Measurements from ENCODE around the gene EPHA5. TPM values are rescaled to one million over a fixed set of nuclear protein-coding genes. Genes with fewer than 3 reads are reported as not detected.

The EPHA5 gene
- total RNA-seq, 1 experiment from 2014 or later, result not detected

DNA sequence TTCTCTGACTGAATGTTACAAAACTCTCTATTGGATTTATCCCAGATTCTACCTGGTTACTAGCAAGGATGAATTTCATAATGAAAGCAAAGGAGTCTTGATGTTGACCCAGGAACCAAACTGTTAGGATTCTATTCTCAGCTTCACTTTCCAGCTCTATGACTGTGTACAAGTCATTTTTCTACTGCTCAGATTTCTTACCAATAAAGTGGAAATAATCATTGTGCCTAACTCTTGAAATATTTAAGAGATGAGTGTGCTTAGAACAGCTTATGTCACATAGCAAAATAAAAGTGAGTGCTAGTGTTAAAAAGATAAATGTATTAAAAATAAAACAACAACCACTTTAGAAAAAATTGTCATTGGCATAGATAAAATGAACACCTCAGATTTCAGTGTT is 45.6 kb downstream of the EPHA5 start:
- no peaks in the 10 kb centered on the region for H3K27me3 Mint-ChIP-seq (ENCODE audit: low read depth)
- no peak overlapping the region for H3K27ac Mint-ChIP-seq
- TF ChIP-seq, protein P1, sequence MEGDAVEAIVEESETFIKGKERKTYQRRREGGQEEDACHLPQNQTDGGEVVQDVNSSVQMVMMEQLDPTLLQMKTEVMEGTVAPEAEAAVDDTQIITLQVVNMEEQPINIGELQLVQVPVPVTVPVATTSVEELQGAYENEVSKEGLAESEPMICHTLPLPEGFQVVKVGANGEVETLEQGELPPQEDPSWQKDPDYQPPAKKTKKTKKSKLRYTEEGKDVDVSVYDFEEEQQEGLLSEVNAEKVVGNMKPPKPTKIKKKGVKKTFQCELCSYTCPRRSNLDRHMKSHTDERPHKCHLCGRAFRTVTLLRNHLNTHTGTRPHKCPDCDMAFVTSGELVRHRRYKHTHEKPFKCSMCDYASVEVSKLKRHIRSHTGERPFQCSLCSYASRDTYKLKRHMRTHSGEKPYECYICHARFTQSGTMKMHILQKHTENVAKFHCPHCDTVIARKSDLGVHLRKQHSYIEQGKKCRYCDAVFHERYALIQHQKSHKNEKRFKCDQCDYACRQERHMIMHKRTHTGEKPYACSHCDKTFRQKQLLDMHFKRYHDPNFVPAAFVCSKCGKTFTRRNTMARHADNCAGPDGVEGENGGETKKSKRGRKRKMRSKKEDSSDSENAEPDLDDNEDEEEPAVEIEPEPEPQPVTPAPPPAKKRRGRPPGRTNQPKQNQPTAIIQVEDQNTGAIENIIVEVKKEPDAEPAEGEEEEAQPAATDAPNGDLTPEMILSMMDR (conservative IDR thresholded peaks at IDR 0.05), result no peak

More for the DNA sequence above, 45.6 kb downstream of the EPHA5 start:
- H3K14ac ChIP-seq (ENCODE audit: insufficient read depth, low read length), result no peak overlapping the region
- H3T11ph ChIP-seq (ENCODE audit: low read length), result no peak overlapping the region
- H2AFZ ChIP-seq (ENCODE audit: low read length), result no peak overlapping the region
- H2BK20ac ChIP-seq (ENCODE audit: low read depth, low read length, poor library complexity, severe bottlenecking), result no peak overlapping the region
- Mint-ChIP-seq H3K4me3 (no peak overlapping the region), H3K9me3 (no peaks in the 10 kb centered on the region; a peak in 1 of 5 replicates), H3K4me1 (no peaks in the 10 kb centered on the region), H3K36me3 (ENCODE audit: insufficient read depth in 1 of 3, low read depth in 3 of 3) (no peaks in the 10 kb centered on the region)
- H2AK5ac ChIP-seq (ENCODE audit: insufficient read length, low read length), result no peak overlapping the region
- no peak overlapping the region for H3K56ac ChIP-seq (ENCODE audit: insufficient read length, low read depth, low read length)
- no peak overlapping the region for H3K27ac ChIP-seq (ENCODE audit: insufficient read length, low read depth, low read length)
- H3K23me2 ChIP-seq (ENCODE audit: insufficient read length, low read depth, low read length, poor library complexity, severe bottlenecking), result no peaks in the 10 kb centered on the region
- H4K8ac ChIP-seq (replicated peaks; ENCODE audit: insufficient read length, low read depth, low read length), result no peak overlapping the region
- no peaks in the 10 kb centered on the region for H3K79me2 ChIP-seq (ENCODE audit: insufficient read depth, low read length)
- no peak overlapping the region for H3K18ac ChIP-seq (ENCODE audit: insufficient read length, low read depth, low read length)
- H3K4me2 ChIP-seq (ENCODE audit: insufficient read depth, insufficient read length, low read length), result no peak overlapping the region
- H2BK12ac ChIP-seq (ENCODE audit: insufficient read length, low read depth, low read length), result no peak overlapping the region
- no peak overlapping the region for H2BK5ac ChIP-seq (ENCODE audit: insufficient read length, low read length)
- no peaks in the 10 kb centered on the region for H3K9me3 ChIP-seq (ENCODE audit: control insufficient read depth, low read depth, low read length)
- H3K9ac ChIP-seq (ENCODE audit: extremely low read depth, insufficient read length, low read length), result no peak overlapping the region
- DNase-seq, result no peak
- H4K91ac ChIP-seq (ENCODE audit: insufficient read length, low read depth, low read length), result no peak overlapping the region
- H2BK15ac ChIP-seq (ENCODE audit: low read depth, low read length), result no peak overlapping the region
- H3K23ac ChIP-seq (ENCODE audit: insufficient read length, low read depth, low read length), result no peak overlapping the region
- no peaks in the 10 kb centered on the region for H3K79me1 ChIP-seq (ENCODE audit: insufficient read depth, low read depth, low read length, poor library complexity, severe bottlenecking)
- H4K20me1 ChIP-seq (ENCODE audit: control insufficient read depth, insufficient read depth, insufficient read length), result no peaks in the 10 kb centered on the region
- H4K5ac ChIP-seq (ENCODE audit: insufficient read length, low read depth, low read length), result no peak overlapping the region
- H3K4me1 ChIP-seq (ENCODE audit: insufficient read depth, low read length), result no peaks in the 10 kb centered on the region
- H3K27me3 ChIP-seq (ENCODE audit: insufficient read depth, low read length), result no peaks in the 10 kb centered on the region
- H3K4ac ChIP-seq (ENCODE audit: low read depth, low read length), result no peak overlapping the region
- H2BK120ac ChIP-seq (ENCODE audit: low read depth, low read length, poor library complexity, severe bottlenecking), result no peak overlapping the region
